Fibroblast of skin of left quadriceps (primary cell): Measurements from ENCODE around the gene BMP3.
"Not testable (repeated sequence)": the region's sequence is repeated elsewhere in the genome, so short reads cannot be mapped to it uniquely, and the experiment has no call there.

Source experiments
- DNase-seq, 2 experiments: peaks; one replicate each; pipeline ENCODE4 v3.0.0-alpha.2; 2013; ENCODE audit warnings: low read depth in 2 of 2

BMP3 gene

GRCh38 chr4:81030061-81030980 lies at the start of gene BMP3:
Gene BMP3, plus strand, starts transcription at chr4:81030708. Its CDS starts 577 bp downstream, at chr4:81031285.
- DNase-seq = peak; percentile 5 to 6

GRCh38 chr4:80986011-80986410 lies 44.5 kb upstream of the BMP3 start:
- no peak for DNase-seq

- DNase-seq = peak; percentile 41 to 45
These were observed 40.5 kb upstream of the BMP3 start for GRCh38 chr4:80989921-80990544.

DNA sequence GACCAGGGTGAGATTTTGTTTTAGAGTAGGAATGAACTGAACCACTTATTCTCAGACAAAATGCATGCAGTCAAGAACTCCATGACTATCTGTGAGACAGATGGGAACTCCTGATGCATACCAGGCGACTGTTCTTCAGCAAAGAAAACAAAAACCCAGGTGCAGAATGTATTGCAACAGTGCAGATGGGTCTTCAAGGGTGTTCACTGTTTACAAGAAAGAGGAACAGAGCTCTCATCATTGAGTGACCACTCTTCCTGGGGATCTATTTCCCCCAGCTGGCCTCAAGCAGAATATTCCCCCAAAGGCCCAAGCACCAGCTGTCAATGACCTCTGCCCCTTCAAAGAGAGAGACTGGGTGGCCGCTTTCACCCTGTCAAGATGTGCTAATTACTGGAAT lies 39.7 kb upstream of the BMP3 start:
- no peak for DNase-seq

DNA sequence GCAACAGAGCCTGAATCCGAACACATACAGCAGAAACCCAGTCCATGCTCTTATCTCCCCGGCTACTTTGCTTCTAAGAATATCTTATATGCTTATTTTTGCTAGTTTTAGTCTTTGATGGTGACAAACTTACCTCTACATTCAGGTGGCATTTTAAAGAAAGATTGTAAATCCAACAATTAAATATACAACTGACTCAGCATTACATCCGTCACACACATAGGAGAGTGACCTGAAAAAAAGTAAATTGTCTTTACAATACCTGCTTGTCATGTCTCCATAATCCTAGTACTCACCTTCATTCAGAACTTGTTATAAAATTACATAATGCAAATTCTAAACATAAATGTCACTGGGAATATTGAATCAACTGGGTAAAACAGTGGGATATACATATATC lies 30.6 kb upstream of the BMP3 start:
- DNase-seq = no peak

- DNase-seq = no peak
These were observed 26.9 kb upstream of the BMP3 start for GRCh38 chr4:81003597-81004111.

GRCh38 chr4:81007417-81007816 lies 23.1 kb upstream of the BMP3 start:
- no peak for DNase-seq

DNA sequence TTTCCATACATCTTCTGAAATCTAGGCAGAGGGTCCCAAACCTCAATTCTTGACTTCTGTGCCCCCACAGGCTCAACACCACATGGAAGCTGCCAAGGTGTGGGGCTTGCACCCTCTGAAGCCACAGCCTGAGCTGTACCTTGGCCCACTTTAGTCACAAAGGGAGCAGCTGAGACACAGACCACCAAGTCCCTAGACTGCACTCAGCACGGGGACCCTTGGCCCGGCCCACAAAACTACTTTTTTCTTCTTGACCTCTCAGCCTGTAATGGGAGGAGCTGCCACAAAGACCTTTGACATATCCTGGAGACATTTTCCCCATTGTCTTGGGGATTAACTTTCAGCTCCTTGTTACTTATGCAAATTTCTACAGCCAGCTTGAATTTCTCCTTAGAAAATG lies 13.9 kb upstream of the BMP3 start:
- not testable (repeated sequence) for DNase-seq

GRCh38 chr4:81019006-81019405 lies 11.5 kb upstream of the BMP3 start:
- DNase-seq = no peak

DNA sequence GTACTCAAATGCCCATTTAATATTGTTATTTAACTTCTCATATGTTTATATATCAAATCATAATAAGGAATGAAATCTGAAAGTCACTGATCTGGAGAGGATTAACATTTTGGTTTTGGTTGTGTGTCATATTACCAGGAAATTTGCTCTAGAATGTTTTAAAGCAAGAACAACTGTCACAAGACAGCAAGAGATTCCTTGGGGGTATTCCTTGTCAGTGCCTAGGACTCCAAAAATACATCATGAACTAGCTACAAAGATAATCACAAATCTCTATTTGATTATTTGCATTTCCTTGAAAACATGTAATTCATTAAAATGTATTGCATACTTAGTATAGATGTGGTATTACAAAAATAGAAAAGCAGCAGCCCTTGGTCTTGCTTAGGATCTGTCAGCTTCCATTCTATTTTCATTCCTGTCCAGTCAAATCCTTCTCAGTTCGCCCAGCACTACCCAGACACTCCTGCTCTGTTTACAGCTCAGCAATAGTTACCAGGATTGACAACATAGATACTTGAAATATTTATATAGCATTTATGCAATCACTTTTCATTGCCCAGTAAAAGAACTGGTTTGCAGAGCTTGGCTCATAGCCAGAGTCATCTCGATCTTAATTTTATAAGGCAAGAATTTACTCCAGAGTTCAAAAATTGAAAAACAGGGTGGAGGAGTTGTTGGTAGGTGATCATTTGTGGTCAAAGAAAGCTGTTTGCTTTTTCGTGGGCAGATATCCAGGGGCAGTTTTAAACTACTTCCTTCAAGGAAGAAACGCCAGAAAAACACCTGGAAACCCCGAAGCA lies 9.2 kb upstream of the BMP3 start:
- DNase-seq = no peak

DNA sequence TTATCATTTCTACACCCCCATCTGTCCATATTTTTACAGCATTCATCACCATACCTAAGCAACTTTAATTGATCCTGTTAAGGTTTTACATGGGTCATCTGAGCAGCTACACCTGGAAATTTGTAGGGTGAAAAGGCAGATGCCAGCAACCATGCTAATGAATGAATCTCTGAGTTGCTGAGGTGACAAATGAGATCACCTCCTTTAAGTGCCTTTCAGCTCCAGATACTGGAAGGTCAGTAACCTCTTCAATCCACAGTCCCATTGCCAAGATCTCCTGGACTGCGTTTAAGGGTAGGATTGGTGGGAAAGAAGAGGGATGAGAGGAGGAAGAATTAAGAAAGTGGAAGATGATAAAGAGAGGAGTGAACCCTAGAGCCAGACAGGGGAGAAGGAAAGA lies 8.5 kb upstream of the BMP3 start:
- DNase-seq = no peak

DNA sequence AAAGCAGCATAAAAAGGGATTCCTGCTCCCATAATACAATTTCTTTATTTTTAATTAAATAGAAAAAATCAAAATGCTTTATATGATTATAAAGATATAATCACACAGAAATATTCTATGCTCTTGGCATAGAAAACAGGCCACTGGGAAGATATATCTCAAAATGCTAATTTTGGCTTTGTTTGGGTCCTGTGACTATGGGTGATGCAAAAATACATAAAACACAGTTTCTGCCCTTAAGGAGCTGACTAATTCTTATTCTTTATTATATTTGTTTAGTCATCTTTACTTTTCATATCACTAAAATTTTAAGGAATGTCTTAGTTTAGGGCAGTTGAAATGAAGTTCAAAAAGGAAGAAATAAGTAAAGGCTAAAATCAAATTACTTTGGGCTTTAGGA lies 7.0 kb upstream of the BMP3 start:
- DNase-seq = no peak

- DNase-seq = no peak
These were observed 678 bp downstream of the BMP3 start for GRCh38 chr4:81030981-81031791.

- no peak for DNase-seq
These were observed 1.5 kb downstream of the BMP3 start for GRCh38 chr4:81031796-81032551.

DNA sequence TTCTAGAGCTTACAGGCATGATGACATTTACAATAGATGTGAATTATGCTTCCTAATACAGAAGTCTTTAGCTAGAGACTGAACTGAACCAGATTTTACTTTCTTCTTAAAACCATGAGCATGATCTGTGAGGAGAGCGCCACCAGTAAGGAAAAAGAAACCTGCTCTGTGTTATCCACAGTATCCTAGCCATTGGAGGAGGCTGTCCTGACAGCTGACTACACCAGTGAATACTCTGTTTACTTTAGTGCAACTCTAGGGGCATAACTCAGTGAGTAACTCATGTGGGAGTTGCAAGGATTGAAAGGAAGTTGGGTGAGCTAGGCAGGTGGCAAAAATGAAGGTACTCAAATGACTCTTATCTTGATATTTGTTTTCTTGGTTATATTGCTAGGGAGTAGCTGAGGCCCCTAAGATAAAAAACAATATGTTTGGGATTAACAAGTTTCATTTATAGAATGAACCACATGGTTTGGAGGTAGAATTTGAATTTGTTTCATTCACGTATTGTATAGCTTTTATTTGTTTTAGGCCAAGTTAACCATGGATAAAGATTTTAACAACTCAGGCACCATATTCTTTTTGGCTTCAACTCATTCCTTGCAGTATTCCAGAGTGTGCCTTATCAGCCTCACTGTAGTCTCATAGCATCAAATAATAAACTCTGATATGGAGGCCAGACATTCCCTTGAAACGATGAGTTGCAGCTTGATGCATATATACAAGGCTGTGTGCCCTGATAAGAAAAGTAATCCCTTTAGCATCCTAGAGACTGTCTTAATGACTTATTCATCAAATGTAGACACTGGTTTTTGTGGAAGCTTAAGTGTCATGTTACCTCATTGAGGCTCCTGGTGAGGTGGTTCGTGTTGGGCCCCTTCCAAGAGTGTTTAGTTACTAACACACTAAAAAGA lies 2.5 kb downstream of the BMP3 start:
- DNase-seq = no peak

- DNase-seq = no peak
These were observed 8.3 kb downstream of the BMP3 start for GRCh38 chr4:81038636-81039350.

DNA sequence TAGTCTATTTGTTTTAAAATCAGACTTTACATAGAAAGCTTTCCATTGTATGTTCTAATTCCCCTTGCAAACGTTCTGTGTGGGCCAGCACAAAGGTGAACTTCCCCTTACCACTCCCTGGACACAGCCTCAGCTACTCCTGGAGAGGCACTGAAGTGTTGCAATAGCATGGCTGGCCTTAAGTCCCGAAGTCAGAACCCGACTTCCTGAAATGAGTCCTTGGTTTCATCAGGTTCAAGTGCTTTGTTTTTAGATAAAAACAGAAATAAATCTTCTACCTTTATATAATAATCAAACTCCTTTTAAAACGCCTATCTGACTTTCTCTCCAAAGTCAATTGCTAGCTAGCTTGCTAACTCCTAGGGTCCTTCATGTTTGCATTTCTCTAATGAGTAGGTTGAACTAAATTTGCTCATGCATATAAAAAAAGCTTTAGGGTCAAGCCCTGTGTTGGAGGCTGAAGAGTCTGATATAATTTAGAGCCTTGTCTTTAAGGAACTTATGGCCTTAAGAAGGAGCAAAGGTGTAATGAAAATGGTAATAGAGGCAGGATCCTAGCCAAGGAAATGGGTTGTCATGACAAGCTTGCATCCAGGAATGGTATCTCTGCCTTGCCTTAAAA lies 9.0 kb downstream of the BMP3 start:
- DNase-seq = no peak

DNA sequence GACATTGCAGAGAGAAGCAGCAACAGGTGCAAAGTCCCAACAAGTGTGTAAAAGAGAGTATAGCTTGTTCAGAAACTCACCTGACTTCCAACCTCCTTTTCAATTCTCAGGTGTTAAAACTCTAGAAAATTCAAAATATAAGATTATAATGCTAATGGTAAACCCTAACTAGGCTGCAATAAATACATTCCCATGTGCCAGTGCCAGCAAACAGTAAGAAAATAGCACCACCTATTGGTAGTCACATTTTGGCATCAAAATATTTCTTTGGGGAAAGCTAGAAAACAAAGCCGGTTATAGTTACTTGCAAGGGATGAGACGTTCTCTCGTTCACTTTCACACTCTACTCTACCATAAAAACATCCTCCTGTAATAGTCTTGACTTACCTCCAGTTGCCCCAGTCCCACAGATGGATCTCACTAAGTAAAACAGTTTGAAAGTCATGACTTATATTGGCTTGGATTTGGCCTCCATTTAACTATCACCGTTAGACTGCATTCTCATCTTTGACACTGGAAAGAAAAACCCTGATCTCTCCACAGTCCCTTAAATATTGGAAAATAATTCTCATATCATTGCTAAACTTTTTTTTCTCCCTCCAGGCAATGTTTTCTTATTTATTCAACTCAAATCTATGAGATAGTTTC lies 9.6 kb downstream of the BMP3 start:
- peak; percentile 19 to 24 for DNase-seq
